Glomerular visceral epithelial cell (primary cell): ENCODE results near the gene KRABD2.
A peak's percentile ranks its signal among the peaks of the same experiment; 100 is the strongest.
"Not testable (repeated sequence)": the region's sequence is repeated elsewhere in the genome, so short reads cannot be mapped to it uniquely, and the experiment has no call there.

Experiments
- DNase-seq: peaks from one replicate; pipeline ENCODE4 v3.0.0-alpha.2; 2016; ENCODE audit errors: extremely low spot score

The KRABD2 gene

DNA sequence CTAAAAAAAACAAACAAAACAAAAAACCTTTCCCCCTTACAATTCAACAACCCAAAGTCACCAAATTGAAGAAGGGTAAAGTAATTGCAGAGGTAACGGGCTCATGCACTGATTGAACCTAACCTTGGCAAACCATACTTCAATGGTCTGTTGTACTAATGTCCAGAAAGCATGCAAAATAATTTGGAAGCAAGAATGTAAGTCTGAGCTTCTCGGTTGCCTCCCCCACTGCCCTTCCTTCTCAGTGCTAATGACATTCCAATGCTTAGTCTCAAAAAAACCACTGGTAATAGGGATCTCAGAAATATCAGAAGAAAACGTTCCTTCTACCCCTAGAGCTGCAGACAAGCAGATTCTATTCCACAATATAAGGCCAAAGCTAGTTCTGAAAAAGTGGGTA, 15.8 kb downstream of the KRABD2 start:
- no peak for DNase-seq

DNA sequence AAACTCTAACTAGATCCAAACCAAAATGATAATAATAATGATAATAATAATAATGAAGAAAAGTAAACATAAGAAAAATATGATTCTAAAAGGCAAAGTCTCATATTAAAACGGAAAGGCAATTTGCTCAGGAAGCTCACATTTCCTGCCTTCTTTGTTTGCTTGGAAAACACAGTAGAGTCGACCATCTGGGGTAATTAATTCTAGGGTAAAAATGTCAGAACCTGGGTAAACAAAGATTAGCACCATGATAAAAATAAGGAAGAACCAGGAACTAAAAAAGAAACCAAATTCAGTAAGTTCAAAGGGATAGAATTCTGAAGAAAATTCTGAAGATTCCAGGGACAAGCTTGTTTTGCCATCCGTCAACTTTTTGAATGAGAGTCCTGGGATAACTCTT, 16.2 kb downstream of the KRABD2 start:
- no peak for DNase-seq

DNA sequence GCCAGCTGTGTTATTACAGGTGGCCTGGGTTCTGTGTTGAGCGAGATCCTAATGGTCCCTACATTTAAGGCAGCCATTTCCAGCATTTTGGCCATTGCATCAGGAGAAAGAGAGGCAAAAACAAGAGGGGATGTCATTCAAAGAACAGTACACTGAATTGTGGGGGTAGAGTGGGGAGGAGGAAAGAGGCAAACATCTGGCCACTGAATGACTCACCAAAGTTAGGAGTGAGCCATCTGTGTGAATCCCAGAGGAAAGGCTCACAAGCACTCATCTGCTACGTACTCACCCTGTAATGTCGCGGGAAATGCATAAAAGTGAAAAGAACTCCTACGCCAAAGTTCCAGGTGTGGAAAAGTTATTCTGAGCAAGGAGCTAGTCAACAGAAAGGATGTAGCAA, 16.7 kb downstream of the KRABD2 start:
- peak; percentile 48 for DNase-seq

DNA sequence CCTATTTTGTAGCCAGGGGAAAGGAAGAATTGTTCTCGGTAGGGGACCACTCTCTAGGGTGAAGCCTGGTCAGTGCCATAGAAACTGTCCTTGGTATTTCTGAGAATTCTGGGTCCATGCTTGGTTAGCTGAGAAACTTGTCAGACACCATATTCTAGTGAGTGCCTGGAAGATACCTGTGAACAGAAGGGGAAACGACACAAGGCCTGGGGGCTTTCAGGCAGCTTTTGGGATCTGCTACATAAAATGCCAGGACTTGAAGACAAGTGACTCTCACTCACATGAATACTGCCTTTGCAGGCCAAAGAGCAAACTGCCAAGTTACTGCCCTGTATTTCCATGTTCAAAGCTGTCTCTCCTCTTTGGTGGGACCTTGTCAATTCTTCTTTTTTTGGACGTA, 18.6 kb downstream of the KRABD2 start:
- DNase-seq = no peak

DNA sequence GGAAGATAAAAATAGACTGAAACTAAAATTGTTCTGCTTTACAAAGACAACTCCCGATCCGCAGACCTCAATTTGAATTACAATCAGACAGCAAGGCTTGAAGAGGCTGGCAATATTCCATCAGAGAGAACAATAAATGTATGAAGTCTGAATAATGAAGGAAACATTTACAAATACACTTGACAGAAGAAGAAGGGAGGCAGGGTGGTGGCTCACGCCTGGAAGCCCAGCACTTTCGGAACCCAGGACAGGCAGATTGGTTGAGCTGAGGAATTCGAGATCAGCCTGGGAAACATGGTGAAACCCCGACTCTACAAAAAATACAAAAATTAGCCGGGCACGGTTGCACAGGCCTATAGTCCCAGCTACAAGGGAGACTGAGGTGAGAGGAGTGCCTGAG, 22.3 kb downstream of the KRABD2 start:
- no peak for DNase-seq

DNA sequence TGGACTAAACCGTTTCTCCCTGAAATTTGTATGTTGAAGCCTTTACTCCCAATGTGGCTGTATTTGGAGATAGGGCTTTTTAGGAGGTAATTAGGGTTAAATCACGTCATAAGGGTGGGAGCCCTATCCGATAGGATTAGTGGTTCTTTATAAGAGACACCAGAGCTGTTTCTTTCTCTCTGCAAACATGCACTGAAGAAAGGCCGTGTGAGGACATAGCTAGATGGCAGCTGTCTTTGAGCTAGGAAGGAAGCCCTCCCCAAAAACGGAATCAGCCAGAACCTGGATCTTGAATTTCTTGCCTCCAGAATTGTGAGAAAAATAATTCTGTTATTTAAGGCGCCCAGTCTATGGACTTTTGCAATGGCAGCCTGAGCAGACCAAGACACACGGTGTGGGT, 22.8 kb downstream of the KRABD2 start:
- DNase-seq = no peak

DNA sequence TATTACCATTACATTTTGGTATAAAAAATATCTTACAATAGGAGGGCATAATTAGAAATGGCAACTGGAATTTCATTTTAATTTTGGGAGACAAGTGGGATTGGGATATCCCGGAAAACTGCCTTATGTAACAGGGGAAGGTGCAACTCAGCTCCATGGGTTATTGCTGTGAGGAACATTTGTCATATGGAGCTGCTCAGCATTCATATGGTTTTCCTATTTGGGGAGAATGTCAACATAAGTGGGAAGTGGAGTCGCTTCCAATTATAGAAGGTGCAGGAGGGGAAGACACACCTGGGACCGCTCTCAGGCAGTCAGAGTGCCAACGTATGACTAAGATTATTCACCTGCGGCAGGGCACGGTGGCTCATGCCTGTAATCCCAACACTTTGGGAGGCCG, 26.2 kb downstream of the KRABD2 start:
- DNase-seq = no peak

DNA sequence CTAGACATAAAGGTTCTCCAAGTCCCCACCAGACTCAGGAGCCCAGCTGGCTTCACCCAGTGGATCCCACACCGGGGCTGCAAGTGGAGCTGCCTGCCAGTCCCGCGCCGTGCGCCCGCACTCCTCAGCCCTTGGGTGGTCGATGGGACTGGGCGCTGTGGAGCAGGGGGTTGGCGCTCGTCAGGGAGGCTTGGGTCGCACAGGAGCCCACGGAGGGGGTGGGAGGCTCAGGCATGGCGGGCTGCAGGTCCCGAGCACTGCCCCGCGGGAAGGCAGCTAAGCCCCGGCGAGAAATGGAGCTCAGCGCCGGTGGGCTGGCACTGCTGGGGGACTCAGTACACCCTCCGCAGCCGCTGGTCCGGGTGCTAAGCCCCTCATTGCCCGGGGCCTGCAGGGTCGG, 29.5 kb downstream of the KRABD2 start:
- not testable (repeated sequence) for DNase-seq

DNA sequence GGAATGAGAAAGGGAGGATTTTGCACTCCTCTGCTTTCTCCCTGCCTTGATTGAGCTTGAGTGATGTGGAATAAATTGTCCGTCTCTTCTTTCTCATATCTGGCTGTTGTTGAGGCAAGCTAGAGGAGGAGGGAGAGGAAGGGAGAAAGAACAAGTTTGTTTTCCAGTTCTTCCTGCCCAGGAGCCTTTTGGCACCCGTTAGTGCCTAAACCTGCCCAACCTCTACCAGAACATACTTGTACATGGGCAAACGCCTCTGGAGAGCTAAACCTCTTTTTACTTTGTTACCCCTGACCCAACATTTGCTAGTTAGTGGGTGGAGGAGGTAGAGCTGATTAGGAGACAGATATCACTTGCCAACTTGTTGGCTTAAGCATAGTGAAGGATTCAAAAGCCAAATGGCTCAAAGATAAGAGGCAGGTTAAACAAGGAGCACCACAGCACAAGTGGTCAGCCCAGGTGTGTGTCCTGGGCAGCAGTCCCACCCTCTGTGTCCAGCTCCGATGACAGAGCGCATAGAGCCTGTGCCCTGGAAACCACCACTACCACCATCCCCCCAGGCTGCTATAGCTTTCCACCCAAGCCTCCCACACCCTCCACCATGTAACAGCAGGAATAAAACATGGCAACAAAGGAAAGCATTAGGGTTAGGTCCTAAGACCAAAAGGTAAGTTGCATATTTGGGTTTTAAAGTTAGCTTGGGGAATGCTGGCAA, 30.4 kb downstream of the KRABD2 start:
- DNase-seq = no peak

DNA sequence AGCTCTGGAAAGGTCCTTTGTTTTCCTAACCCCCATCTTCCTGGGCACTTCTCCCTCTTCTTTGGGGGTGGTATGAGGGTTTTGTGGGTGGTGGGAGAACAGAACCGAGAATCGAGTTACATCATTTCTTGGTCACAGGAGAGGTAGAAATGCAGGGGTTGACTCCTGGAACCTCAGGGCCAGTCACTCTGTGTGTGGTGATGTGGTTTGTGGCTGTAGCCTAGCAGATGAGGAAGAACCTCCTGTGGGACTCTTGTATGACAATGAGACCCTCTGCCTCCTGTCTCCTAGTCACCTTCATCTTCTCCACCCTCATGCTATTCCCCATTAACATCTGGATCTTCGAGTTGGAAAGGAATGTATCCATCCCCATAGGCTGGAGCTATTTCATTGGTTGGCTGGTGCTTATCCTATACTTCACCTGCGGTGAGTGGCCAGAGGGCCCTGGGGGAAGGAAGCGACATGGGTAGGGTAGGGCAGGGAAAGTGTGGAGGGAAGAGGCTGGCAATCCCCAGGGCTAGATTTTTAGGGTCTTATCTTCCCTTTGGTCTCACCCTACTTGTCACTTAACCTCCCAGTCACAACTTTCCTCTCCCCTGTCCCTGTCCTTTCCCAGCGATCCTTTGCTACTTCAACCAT, 31.3 kb downstream of the KRABD2 start:
- DNase-seq = no peak

DNA sequence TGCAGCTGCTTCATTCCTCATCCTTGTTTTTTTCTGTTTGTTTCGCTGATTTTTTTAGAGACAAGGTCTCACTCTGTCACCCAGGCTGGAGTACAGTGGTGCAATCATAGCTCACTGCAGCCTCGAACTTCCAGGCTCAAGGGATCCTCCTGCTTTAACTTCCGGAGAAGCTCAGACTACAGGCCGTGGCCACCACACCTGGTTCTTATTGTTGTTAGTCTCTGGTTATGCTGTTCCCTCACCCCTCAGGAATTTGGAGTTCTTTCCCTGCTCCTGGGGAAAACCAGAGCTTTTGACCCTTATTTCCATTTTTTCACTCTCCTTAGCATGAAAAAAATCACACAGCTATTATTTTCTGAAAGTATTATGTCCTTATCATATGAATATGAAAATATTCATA, 35.0 kb downstream of the KRABD2 start:
- no peak for DNase-seq

DNA sequence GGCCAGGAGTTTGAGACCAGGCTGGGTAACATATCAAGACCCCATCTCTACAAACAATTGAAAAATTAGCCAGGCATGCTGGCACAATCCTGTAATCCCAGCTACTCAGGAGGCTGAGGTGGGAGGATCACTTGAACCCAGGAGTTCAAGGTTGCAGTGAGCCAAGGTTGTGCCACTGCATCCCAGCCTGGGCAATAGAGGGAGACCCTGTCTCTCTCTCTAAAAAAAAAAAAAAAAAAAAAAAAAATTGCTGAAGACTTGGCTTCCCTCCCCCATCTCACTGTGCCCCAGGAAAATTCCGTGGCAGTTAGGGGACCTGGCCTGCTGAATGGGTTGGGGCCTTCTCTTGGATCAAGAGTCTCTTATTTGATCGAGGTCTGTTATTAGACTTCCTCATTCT, 37.0 kb downstream of the KRABD2 start, which contains the start of gene ODF4:
TSS of gene ODF4 (plus strand) at position 301 of the 400 bp plus-strand sequence. CDS start 212 bp downstream, outside the sequence.
- DNase-seq = no peak

DNA sequence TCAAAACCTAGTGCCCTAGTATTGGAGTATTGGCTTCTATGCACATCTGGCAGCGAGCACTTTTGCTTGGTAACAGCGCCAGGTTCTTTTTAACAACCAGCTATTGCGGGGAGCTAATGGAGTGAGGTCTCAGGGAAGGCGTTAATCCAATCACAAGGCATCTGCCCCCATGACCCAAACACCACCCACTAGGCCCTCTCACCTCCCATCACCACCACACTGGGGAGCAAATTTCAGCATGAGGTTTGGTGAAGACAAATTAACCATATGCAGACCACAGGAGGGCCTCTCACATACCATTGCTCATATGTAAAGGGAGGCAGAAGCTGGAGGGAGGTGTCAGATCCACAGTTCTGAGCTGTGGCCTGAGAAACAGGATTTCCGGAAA, 37.8 kb downstream of the KRABD2 start:
- no peak for DNase-seq

DNA sequence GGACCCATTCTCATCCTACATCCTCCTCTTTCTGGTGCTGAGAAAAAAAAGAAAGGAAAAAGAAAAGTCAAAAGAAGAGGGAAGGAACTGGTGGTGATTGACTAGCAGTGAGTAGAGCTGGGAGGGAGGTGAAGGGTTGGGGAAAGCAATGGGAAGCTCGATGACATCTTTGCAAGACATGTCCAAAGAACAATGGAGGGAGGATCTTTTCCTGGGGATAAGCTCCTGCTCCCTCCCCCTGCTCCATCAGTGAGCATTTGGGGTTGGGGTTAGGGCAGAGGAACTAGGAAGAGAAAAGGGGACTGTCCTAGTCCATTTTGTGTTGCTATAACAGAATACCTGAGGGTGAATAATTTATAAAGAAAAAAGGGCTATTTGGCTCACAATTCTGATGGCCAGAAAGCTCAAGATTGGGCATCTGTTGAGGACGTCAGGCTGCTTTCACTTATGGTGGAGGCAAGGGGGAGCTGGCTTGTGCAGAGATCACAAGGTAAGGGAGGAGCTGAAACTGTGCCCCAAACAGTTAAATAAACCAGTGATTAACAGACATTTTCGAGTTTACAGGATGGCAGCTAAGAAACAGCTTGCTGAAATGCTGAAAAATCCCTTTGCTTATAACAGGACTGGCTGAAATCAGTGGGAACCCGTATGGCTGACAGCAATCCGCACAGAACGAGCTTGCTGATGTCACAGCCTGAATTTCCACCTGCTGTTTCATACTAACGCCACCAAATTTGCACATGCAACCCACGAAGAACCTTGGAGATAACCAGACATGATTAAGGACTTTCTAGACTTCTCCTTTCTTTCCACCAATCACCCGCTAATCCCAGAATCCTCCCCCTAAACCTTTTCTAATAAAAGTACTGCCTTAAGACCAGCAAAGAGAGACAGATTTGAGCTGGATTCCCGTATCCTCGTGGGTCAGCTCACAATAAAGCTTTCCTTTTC, 38.4 kb downstream of the KRABD2 start:
- DNase-seq = no peak

DNA sequence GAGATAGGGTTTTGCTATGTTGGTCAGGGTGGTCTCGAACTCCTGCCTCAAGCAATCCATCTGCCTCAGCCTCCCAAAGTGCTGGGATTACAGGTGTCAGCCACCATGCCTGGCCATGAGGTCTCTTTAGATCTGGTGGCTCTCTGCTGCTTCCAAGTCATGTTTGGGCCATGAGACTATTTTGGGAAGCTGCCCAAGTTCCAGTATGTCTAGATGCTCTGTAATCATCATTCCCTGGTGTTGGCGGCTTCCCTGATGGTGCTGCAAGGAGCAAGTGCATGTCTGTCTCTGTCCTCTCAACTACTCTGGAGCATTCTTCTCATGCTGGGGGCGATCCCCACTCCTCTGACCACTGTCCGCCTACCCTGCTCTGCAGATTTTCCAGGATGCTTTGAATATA, 43.2 kb downstream of the KRABD2 start:
- no peak for DNase-seq

DNA sequence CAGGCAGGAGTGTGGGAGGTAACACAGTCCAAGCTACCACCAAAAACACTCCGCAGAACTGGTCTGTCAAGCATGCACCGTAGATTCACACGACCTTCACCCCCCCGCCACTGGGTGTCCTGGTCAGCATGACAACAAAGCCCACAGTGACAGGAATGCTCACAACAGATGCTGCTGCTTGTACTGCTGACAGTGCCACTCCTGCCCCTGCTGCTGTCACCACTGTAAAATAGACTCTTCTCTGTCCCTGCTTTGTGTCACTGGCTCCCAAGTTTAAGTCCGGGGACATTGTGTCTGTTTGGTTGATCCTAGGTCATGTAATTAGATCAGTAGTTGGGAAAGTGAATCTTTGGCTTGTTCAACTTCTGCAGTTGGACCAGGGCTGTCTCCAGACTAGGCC, 43.8 kb downstream of the KRABD2 start:
- DNase-seq = no peak

DNA sequence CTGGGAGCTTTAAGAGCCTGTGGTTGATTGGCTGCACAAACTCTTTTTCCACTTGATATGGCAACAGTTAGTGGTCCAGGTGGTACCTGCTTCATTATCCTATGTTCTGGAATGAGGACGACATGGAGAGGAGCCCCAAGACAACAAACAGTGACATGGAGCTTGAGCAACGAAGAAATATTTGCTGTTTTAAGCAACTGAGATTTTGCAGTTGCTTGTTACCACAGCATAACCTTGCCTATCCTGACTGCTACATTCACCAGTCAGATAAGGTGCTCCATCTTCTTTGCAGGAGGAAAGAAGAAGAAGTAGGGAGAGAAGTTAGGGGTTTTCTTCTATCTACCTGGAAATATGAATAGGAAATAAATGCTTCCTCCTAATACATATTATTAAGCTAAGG, 44.4 kb downstream of the KRABD2 start:
- DNase-seq = no peak

DNA sequence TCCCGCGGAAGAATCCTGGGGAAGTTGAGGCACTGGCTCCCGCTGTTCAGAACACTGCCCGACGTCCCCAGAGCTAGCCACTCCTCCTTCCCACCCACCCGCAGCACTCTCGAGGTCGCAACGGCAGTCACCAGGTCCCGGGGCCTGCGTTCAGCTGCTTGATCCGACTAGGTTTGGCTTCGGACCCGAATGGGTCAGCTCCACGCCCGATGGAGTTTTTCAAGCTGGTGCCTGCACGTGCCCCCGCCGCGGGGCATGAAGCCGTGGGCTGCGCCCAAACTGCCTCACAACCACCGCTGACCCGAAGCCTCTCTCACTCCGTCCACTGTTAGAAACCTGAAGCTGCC, 49.2 kb downstream of the KRABD2 start:
- DNase-seq = no peak
